Type B pancreatic cell (in vitro differentiated cells): ENCODE measurements around the gene ACSF3. TPM values are rescaled to one million over a fixed set of nuclear protein-coding genes. Genes with fewer than 3 reads are reported as not detected.
A peak's percentile ranks its signal among the peaks of the same experiment; 100 is the strongest.
"Not testable (repeated sequence)": the region's sequence is repeated elsewhere in the genome, so short reads cannot be mapped to it uniquely, and the experiment has no call there.

Experiments
- DNase-seq: peaks from one replicate; pipeline ENCODE4 v3.0.0; 2021; ENCODE audit warnings: mixed read lengths; ENCODE audit not compliant: unreplicated experiment; ENCODE audit errors: extremely low spot score
- H3K27ac Mint-ChIP-seq: 2 replicates; pipeline ENCODE4 v1.8.0; 2021; ENCODE audit warnings: mild to moderate bottlenecking, mixed read lengths
- H3K27me3 Mint-ChIP-seq: 2 replicates; pipeline ENCODE4 v1.8.0; 2021; ENCODE audit warnings: mixed read lengths
- H3K36me3 Mint-ChIP-seq: 2 replicates; pipeline ENCODE4 v1.8.0; 2021; ENCODE audit warnings: mixed read lengths
- H3K4me1 Mint-ChIP-seq: one replicate; pipeline ENCODE4 v1.8.0; 2021; ENCODE audit warnings: mixed read lengths; ENCODE audit not compliant: unreplicated experiment
- H3K4me3 Mint-ChIP-seq: 2 replicates; pipeline ENCODE4 v1.8.0; 2021; ENCODE audit warnings: mild to moderate bottlenecking, mixed read lengths
- H3K9me3 Mint-ChIP-seq: 2 replicates; pipeline ENCODE4 v1.8.0; 2021; ENCODE audit warnings: mixed read lengths
- CTCF ChIP-seq: fragments of 200-600 bp; sonication (generic); conservative IDR thresholded peaks from 2 replicates; pipeline ENCODE4 v1.5.0; 2021; ENCODE audit warnings: antibody characterized with exemption, mild to moderate bottlenecking
- total RNA-seq: library from RNA; stranded (reverse); gene quantifications from 2 replicates; pipeline ENCODE4 v1.2.1, GENCODE V29; 2021; ENCODE audit warnings: low replicate concordance

Gene ACSF3
- total RNA-seq, 1 donor from 2014 or later, result 29.0 TPM

- peaks cover 10% of the 10 kb centered on the region for H3K4me1 Mint-ChIP-seq
- no peak overlapping the region for H3K27ac Mint-ChIP-seq
- H3K27me3 Mint-ChIP-seq, result peaks cover 59% of the 10 kb centered on the region
- H3K9me3 Mint-ChIP-seq, result no peaks in the 10 kb centered on the region
- TF ChIP-seq CTCF, result no peak
- no peaks in the 10 kb centered on the region for H3K36me3 Mint-ChIP-seq
- DNase-seq, result no peak
- no peak overlapping the region for H3K4me3 Mint-ChIP-seq
Measured at GRCh38 chr16:89090182-89090630, 3.4 kb upstream of the ACSF3 start.

- no peak for TF ChIP-seq CTCF
- Mint-ChIP-seq H3K9me3 (no peaks in the 10 kb centered on the region), H3K27ac (no peak overlapping the region), H3K36me3 (no peaks in the 10 kb centered on the region), H3K4me1 (peaks cover 10% of the 10 kb centered on the region), H3K27me3 (peaks cover 56% of the 10 kb centered on the region), H3K4me3 (peak overlapping the region; percentile 66)
- no peak for DNase-seq
Measured at GRCh38 chr16:89090669-89091426, 2.8 kb upstream of the ACSF3 start.

GRCh38 chr16:89092013-89092412, 1.6 kb upstream of the ACSF3 start:
- no peaks in the 10 kb centered on the region for H3K36me3 Mint-ChIP-seq
- H3K4me1 Mint-ChIP-seq, result peaks cover 10% of the 10 kb centered on the region
- peak overlapping the region; percentile 67 for H3K4me3 Mint-ChIP-seq
- H3K9me3 Mint-ChIP-seq, result no peaks in the 10 kb centered on the region
- DNase-seq, result no peak
- peaks cover 48% of the 10 kb centered on the region for H3K27me3 Mint-ChIP-seq
- H3K27ac Mint-ChIP-seq, result no peak overlapping the region
- TF ChIP-seq CTCF, result no peak

GRCh38 chr16:89093252-89093601, 425 bp upstream of the ACSF3 start:
- H3K9me3 Mint-ChIP-seq, H3K27ac Mint-ChIP-seq: not testable (repeated sequence)
- peaks cover 38% of the 10 kb centered on the region for H3K27me3 Mint-ChIP-seq

GRCh38 chr16:89094252-89094879, 714 bp downstream of the ACSF3 start:
- Mint-ChIP-seq H3K9me3 (no peaks in the 10 kb centered on the region), H3K36me3 (no peaks in the 10 kb centered on the region), H3K4me3 (peak overlapping the region; percentile 94), H3K27me3 (peaks cover 36% of the 10 kb centered on the region), H3K27ac (peak overlapping the region; percentile 79), H3K4me1 (peaks cover 22% of the 10 kb centered on the region)
- no peak for DNase-seq
- no peak for TF ChIP-seq CTCF

More at GRCh38 chr16:89093252-89093601, 425 bp upstream of the ACSF3 start:
- not testable (repeated sequence) for H3K36me3 Mint-ChIP-seq, DNase-seq
- Mint-ChIP-seq H3K4me3 (peak overlapping the region; percentile 67), H3K4me1 (peaks cover 21% of the 10 kb centered on the region)

- no peak for TF ChIP-seq CTCF
- DNase-seq, result no peak
- Mint-ChIP-seq H3K9me3 (no peaks in the 10 kb centered on the region), H3K36me3 (no peaks in the 10 kb centered on the region), H3K27ac (no peak overlapping the region), H3K27me3 (peaks cover 31% of the 10 kb centered on the region), H3K4me1 (peaks cover 22% of the 10 kb centered on the region), H3K4me3 (peak overlapping the region; percentile 94)
Measured at GRCh38 chr16:89094880-89095258, 1.2 kb downstream of the ACSF3 start.
